ENCODE measurements around the gene CLMP.

CLMP gene

GRCh38 chr11:123188508-123189165 lies 6.4 kb downstream of the CLMP start:
- DNase-seq (ENCODE audit: low read depth), result no peak

GRCh38 chr11:123187665-123188507 lies 7.2 kb downstream of the CLMP start:
- no peak for DNase-seq (ENCODE audit: low read depth)

GRCh38 chr11:123187248-123187647 lies 7.8 kb downstream of the CLMP start:
- DNase-seq (ENCODE audit: low read depth), result no peak

- DNase-seq (ENCODE audit: low read depth), result no peak
Measured at GRCh38 chr11:123186286-123186685, 8.8 kb downstream of the CLMP start.

- no peak for DNase-seq (ENCODE audit: low read depth)
Measured at GRCh38 chr11:123185326-123185725, 9.7 kb downstream of the CLMP start.

- DNase-seq (ENCODE audit: low read depth), result no peak
Measured at GRCh38 chr11:123184531-123184930, 10.5 kb downstream of the CLMP start.

GRCh38 chr11:123183391-123184099 lies 11.5 kb downstream of the CLMP start:
- no peak for DNase-seq (ENCODE audit: low read depth)

GRCh38 chr11:123181767-123182500 lies 13.1 kb downstream of the CLMP start:
- no peak for DNase-seq (ENCODE audit: low read depth)

GRCh38 chr11:123181075-123181474 lies 14.0 kb downstream of the CLMP start:
- DNase-seq (ENCODE audit: low read depth), result no peak

GRCh38 chr11:123180574-123180973 lies 14.5 kb downstream of the CLMP start:
- DNase-seq (ENCODE audit: low read depth), result no peak

- no peak for DNase-seq (ENCODE audit: low read depth)
Measured at GRCh38 chr11:123180166-123180565, 14.9 kb downstream of the CLMP start.

- no peak for DNase-seq (ENCODE audit: low read depth)
Measured at GRCh38 chr11:123179586-123179985, 15.5 kb downstream of the CLMP start.

GRCh38 chr11:123178186-123178585 lies 16.9 kb downstream of the CLMP start:
- DNase-seq (ENCODE audit: low read depth), result no peak

GRCh38 chr11:123176785-123177184 lies 18.3 kb downstream of the CLMP start:
- no peak for DNase-seq (ENCODE audit: low read depth)

GRCh38 chr11:123174196-123175183 lies 20.6 kb downstream of the CLMP start:
- no peak for DNase-seq (ENCODE audit: low read depth)

- DNase-seq (ENCODE audit: low read depth), result no peak
Measured at GRCh38 chr11:123173856-123174186, 21.2 kb downstream of the CLMP start.

- DNase-seq (ENCODE audit: low read depth), result no peak
Measured at GRCh38 chr11:123173040-123173855, 21.8 kb downstream of the CLMP start.

- no peak for DNase-seq (ENCODE audit: low read depth)
Measured at GRCh38 chr11:123170929-123171328, 24.1 kb downstream of the CLMP start.

GRCh38 chr11:123169821-123170220 lies 25.2 kb downstream of the CLMP start:
- no peak for DNase-seq (ENCODE audit: low read depth)

- no peak for DNase-seq (ENCODE audit: low read depth)
Measured at GRCh38 chr11:123168955-123169484, 26.0 kb downstream of the CLMP start.

Data from stimulated activated CD8-positive, alpha-beta memory T cell treated with anti-CD3 and anti-CD28 coated beads, Interleukin-7, amount 100 ng/mL, for 24 hours (primary cell).